HepG2 (cell line): Measurements from ENCODE around the gene ANO4. TPM values are rescaled to one million over a fixed set of nuclear protein-coding genes. Genes with fewer than 3 reads are reported as not detected.

ENCODE experiments used
- ATAC-seq: fragments of 200-7000 bp; cut with Tn5 transposase; 3 replicates; pipeline ENCODE4 v1.9.1; 2020; ENCODE audit warnings: mild to moderate bottlenecking, moderate library complexity
- BruUV-seq: library from RNA; stranded (reverse); fragments of 400-500 nt; replicated peaks from 2 replicates; lab custom pipeline; 2021; lab: Mats Ljungman, UMichigan
- CTCF ChIA-PET: fragments of 300-600 bp; formaldehyde crosslinking; extraction: SDS; loops from one replicate; lab custom pipeline; 2021; ENCODE audit warnings: low total read pairs, inconsistent platforms, low intra/inter-chr PET ratio; lab: Yijun Ruan, JAX
- POLR2A ChIA-PET: fragments of 350-600 bp; sonication (Branson Sonifier 250); formaldehyde crosslinking; loops from one replicate; lab custom pipeline; 2020; ENCODE audit warnings: antibody characterized with exemption, inconsistent platforms; lab: Yijun Ruan, JAX
- DNase-seq: peaks from one replicate; pipeline ENCODE4 v3.0.0-alpha.2; 2015; ENCODE audit warnings: low spot score
- FAIRE-seq: peaks from 3 replicates; lab custom pipeline; 2011; peaks lifted over from hg19 to GRCh38; lab: Jason Lieb, UNC
- H2AFZ ChIP-seq: one replicate; pipeline ENCODE4 v1.6.1; 2011; ENCODE audit warnings: low read length, inconsistent platforms
- H3K27ac ChIP-seq: fragments of 300-600 bp; 3 replicates; pipeline ENCODE4 v1.8.0; 2011; ENCODE audit warnings: mixed run types, mild to moderate bottlenecking, mixed read lengths, low read length, inconsistent platforms; ENCODE audit not compliant: insufficient read depth; ENCODE audit errors: extremely low read length
- H3K27me3 ChIP-seq, 2 experiments: fragments of 200-600 bp in 1 of 2; 2 replicates in 1 of 2; 3 replicates in 1 of 2; pipeline versions ENCODE4 v1.6.0 to v1.8.0; 2011; ENCODE audit warnings: low read length in 2 of 2, mild to moderate bottlenecking in 2 of 2, moderate library complexity in 2 of 2, inconsistent platforms in 1 of 2; ENCODE audit not compliant: insufficient read depth in 2 of 2, control insufficient read depth in 1 of 2
- H3K36me3 ChIP-seq, 2 experiments: fragments of 200-600 bp in 1 of 2; replicated peaks in 1 of 2; 2 replicates in 1 of 2; 3 replicates in 1 of 2; pipeline versions ENCODE4 v1.5.1 to v1.8.0; 2011; ENCODE audit warnings: low read length in 2 of 2, inconsistent platforms in 1 of 2; ENCODE audit not compliant: insufficient read depth in 2 of 2, control insufficient read depth in 1 of 2
- H3K4me1 ChIP-seq: 2 replicates; pipeline ENCODE4 v1.5.1; 2012; ENCODE audit warnings: low read length, inconsistent platforms; ENCODE audit not compliant: insufficient read depth
- H3K4me2 ChIP-seq: 2 replicates; pipeline ENCODE4 v1.6.0; 2011; ENCODE audit warnings: low read depth, low read length, inconsistent platforms
- H3K4me3 ChIP-seq, 3 experiments: fragments of 200-600 bp in 1 of 3; sonication (generic), shearing (Covaris generic) in 1 of 3; replicated peaks in 1 of 3; 2 replicates each; pipeline ENCODE4 v1.5.1; 2011 to 2016; ENCODE audit warnings: low read length in 3 of 3, inconsistent platforms in 2 of 3, low read depth in 2 of 3, mild to moderate bottlenecking in 2 of 3, control low read depth in 1 of 3, mixed read lengths in 1 of 3; ENCODE audit not compliant: insufficient read depth in 1 of 3
- H3K79me2 ChIP-seq: one replicate; pipeline ENCODE4 v1.6.1; 2011; ENCODE audit warnings: low read length, inconsistent platforms; ENCODE audit not compliant: insufficient read depth
- H3K9ac ChIP-seq: 2 replicates; pipeline ENCODE4 v1.6.0; 2011; ENCODE audit warnings: mild to moderate bottlenecking, low read depth, low read length, inconsistent platforms; ENCODE audit not compliant: insufficient read depth
- H3K9me3 ChIP-seq: 2 replicates; pipeline ENCODE4 v1.5.1; 2012; ENCODE audit warnings: mild to moderate bottlenecking, low read length
- H4K20me1 ChIP-seq: 2 replicates; pipeline ENCODE4 v1.6.0; 2011; ENCODE audit warnings: inconsistent platforms, mild to moderate bottlenecking, low read length, moderate library complexity; ENCODE audit not compliant: insufficient read depth
- ATRX ChIP-seq: sonication (generic); formaldehyde crosslinking; IDR thresholded peaks from 2 replicates; pipeline ENCODE4 v1.4.0; 2020; ENCODE audit warnings: missing genetic modification reagents, borderline replicate concordance
- CHD2 ChIP-seq: IDR thresholded peaks from 2 replicates; pipeline ENCODE4 v1.6.1; 2011; ENCODE audit warnings: low read depth, low read length, improper control_type of control experiment
- HIVEP1 ChIP-seq: sonication (generic); formaldehyde crosslinking; IDR thresholded peaks from 2 replicates; pipeline ENCODE4 v1.4.0; 2020; ENCODE audit warnings: mild to moderate bottlenecking, missing genetic modification reagents
- NR0B2 ChIP-seq: sonication (generic); formaldehyde crosslinking; IDR thresholded peaks from 2 replicates; pipeline ENCODE4 v1.4.0; 2020; ENCODE audit warnings: mild to moderate bottlenecking, missing genetic modification reagents
- RARG ChIP-seq: sonication (generic); formaldehyde crosslinking; IDR thresholded peaks from 2 replicates; pipeline ENCODE4 v1.4.0; 2020; ENCODE audit warnings: low read depth, mild to moderate bottlenecking, missing genetic modification reagents
- REL ChIP-seq: sonication (generic); formaldehyde crosslinking; conservative IDR thresholded peaks from 2 replicates; pipeline ENCODE4 v1.8.0; 2022; ENCODE audit warnings: mild to moderate bottlenecking, missing genetic modification reagents, moderate library complexity
- SKIL ChIP-seq: sonication (generic); formaldehyde crosslinking; IDR thresholded peaks from 2 replicates; pipeline ENCODE4 v1.8.0; 2022; ENCODE audit warnings: missing genetic modification reagents, mild to moderate bottlenecking, moderate library complexity, borderline replicate concordance
- ZBTB1 ChIP-seq: sonication (generic); formaldehyde crosslinking; IDR thresholded peaks from 2 replicates; pipeline ENCODE4 v1.4.0; 2020; ENCODE audit warnings: missing genetic modification reagents, borderline replicate concordance
- ZNF333 ChIP-seq: sonication (generic); formaldehyde crosslinking; IDR thresholded peaks from 2 replicates; pipeline ENCODE4 v1.4.0; 2020; ENCODE audit warnings: mild to moderate bottlenecking, missing genetic modification reagents, borderline replicate concordance
- WGBS: methylation state at CpG from one replicate; pipeline ENCODE4 v1.1.6; 2017; ENCODE audit warnings: low lambda C conversion rate; 5-methylcytosine and 5-hydroxymethylcytosine counted together
- in situ Hi-C: cut with HindIII; loops from 2 replicates; pipeline ENCODE4 v1.10.0; 2017; ENCODE audit warnings: low pct_unique_long_range_greater_than_20kb; ENCODE audit not compliant: extremely low pct_ligation_motif_present
- intact Hi-C: fragments of 100-400 bp; cut with micrococcal nuclease; formaldehyde crosslinking; loops from one replicate; pipeline ENCODE4 v1.10.0; 2022; ENCODE audit not compliant: unreplicated experiment
- polyA plus RNA-seq, 8 experiments: library from polyadenylated mRNA; depleted of rRNA in 3 of 8; stranded (reverse) in 7 of 8; unstranded in 1 of 8; fragments of >200 nt; fragmentation: Illumina TruSeq in 4 of 8; extraction: Trizol in 4 of 8; gene quantifications; 2 replicates each; pipeline versions ENCODE4 v1.2.1 to v1.2.3, GENCODE V29; 2011 to 2016; ENCODE audit warnings: low read depth in 4 of 8, missing spikeins in 1 of 8, mixed read lengths in 1 of 8; ENCODE audit not compliant: insufficient read depth in 1 of 8
- total RNA-seq, 5 experiments: library from RNA; depleted of rRNA; stranded (reverse); fragments of >200 nt; fragmentation: Illumina TruSeq; extraction: Trizol; gene quantifications; 2 replicates each; pipeline ENCODE4 v1.2.3, GENCODE V29; 2016; ENCODE audit warnings: low read depth in 1 of 5

ANO4 gene
- total and polyA plus RNA-seq, 2 of the 13 experiments (the other 11 are each of a cell fraction or from before 2014, with no cell fraction given), result not detected

GRCh38 chr12:100927826-100928225 is 133.2 kb downstream of the ANO4 start:
- H3K36me3 ChIP-seq, result no peaks in the 10 kb centered on the region
- intact Hi-C loops (no loop called here), in situ Hi-C loops (no loop called here)
- BruUV-seq, result no TSS peak
- H3K9me3 ChIP-seq, result no peaks in the 10 kb centered on the region
- H3K79me2 ChIP-seq, result no peaks in the 10 kb centered on the region
- H3K4me3 ChIP-seq, result no peak overlapping the region
- DNase-seq, result no peak
- H4K20me1 ChIP-seq, result no peaks in the 10 kb centered on the region
- TF ChIP-seq CHD2, result no peak
- no peak for TF ChIP-seq ZNF333
- TF ChIP-seq REL (CRISPR knock-in tag), result no peak
- TF ChIP-seq HIVEP1 (CRISPR knock-in tag), result no peak
- TF ChIP-seq RARG, result no peak
- TF ChIP-seq ZBTB1, result no peak
- no peak for TF ChIP-seq NR0B2 (CRISPR knock-in tag)
- no peak for TF ChIP-seq SKIL (CRISPR knock-in tag)
- TF ChIP-seq ATRX (CRISPR knock-in tag), result no peak
- TF ChIP-seq, all 625 proteins: peak for 0
- Histone ChIP-seq H3K27ac (no peak overlapping the region), H2AFZ (no peak overlapping the region), H3K4me1 (no peaks in the 10 kb centered on the region), H3K4me2 (no peak overlapping the region), H3K9ac (no peak overlapping the region), H3K27me3 (no peaks in the 10 kb centered on the region)
- CTCF ChIA-PET, result no interaction called here
- ATAC-seq (no peak), FAIRE-seq (no peak)
- POLR2A ChIA-PET, result no interaction called here
- WGBS, result 4% methylated on average over 4 of the region's 4 CpGs
